ENCODE data around the gene CFAP410. TPM values are rescaled to one million over a fixed set of nuclear protein-coding genes. Genes with fewer than 3 reads are reported as not detected.

The CFAP410 gene
- total RNA-seq, 2 experiments from 2014 or later = 15.1 to 20.6 TPM

DNA sequence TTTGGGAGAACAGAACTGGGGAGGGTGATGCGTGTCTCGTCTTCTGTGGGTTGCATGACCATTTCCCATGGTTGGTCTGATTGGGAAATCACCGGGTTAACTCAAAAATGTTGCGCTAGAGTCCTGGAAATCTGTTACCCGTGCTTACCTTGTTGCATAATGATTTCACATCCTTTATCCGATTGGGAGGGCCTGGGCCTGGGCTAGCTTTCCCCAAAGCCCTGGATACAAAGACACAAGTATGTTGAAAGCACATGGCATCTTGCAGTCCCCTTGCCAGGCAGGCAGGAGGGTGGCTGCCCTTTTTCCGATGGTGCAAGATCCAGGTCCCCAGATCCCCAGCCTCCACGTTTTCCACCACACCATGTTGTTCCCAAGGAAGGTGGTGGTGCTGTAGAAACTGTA lies 14.8 kb upstream of the CFAP410 start:
- BruUV-seq (replicated peaks) = no TSS peak
- Histone ChIP-seq H3K36me3 (ENCODE audit: insufficient read depth, low read length) (no peaks in the 10 kb centered on the region), H3K9me2 (ENCODE audit: insufficient read depth, low read length) (no peaks in the 10 kb centered on the region), H3K4me3 (ENCODE audit: low read depth, low read length, poor library complexity, severe bottlenecking) (no peak overlapping the region), H2AFZ (ENCODE audit: low read length) (peak overlapping the region; percentile 71; the same call in 1 of the 2 replicates), H3K4me1 (ENCODE audit: insufficient read depth, low read length, poor library complexity, severe bottlenecking) (peaks cover 34% of the 10 kb centered on the region), H3K79me2 (ENCODE audit: insufficient read depth, low read depth, low read length) (no peaks in the 10 kb centered on the region), H3K27ac (ENCODE audit: low read depth, low read length, poor library complexity, severe bottlenecking) (peak overlapping the region; percentile 25), H3K9me3 (ENCODE audit: low read length) (no peaks in the 10 kb centered on the region), H4K20me1 (ENCODE audit: insufficient read depth, low read length) (no peaks in the 10 kb centered on the region), H3K4me2 (ENCODE audit: low read length) (peak overlapping the region; percentile 47)
- ChIA-PET POLR2A (interaction anchor here (0.5 to 0.8 kb wide), 2 partner anchors 15 to 347 kb away, joined by 3 read pairs; partner anchors contain the start of gene CFAP410), CTCF (ENCODE audit: unreplicated experiment) (interaction anchor here (0.6 kb wide), 1 partner anchor 16 kb away, joined by 3 read pairs; no protein-coding TSS in a partner anchor)
- intact Hi-C loops (cut with micrococcal nuclease; ENCODE audit: unreplicated experiment) = no loop called here
- TF ChIP-seq CTCF (conservative IDR thresholded peaks at IDR 0.05; ENCODE audit: low read length) (no peak), EZH2phosphoT487 (IDR thresholded peaks at IDR 0.05; ENCODE audit: borderline replicate concordance, low read depth, low read length) (no peak)
- no peak for DNase-seq (ENCODE audit: low spot score)

DNA sequence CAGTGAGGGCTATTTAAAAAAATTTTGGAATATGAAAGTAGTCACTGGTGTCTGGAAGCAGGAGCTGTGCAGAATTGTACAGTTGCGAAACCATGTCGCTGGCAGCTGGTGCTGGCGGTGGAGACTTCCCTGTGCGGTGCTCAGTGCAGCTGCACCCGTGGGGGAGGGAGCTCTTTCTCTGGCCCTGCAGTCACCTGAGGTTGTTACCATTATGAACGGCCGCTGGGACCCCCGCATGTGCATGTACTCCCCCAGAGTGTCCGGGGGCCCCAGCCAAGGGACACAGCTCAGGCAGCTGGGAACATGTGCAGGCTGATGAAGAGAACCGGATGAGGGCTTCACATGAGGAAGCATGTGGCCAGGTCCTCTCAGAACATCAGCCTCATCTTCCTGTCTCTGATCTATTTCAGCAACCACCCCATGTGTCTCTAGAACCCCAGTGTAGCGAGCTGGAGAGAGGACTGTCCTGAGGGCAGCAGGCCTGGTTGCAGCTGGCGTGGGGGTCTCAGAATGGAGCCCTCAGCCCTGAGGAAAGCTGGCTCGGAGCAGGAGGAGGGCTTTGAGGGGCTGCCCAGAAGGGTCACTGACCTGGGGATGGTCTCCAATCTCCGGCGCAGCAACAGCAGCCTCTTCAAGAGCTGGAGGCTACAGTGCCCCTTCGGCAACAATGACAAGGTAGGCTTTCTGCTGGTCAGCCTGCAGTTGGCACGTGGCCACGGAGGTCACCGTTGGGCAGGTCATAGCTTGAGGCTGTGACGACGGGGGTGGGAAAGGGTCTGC lies 14.2 kb upstream of the CFAP410 start, which contains the start of gene TRPM2:
Gene TRPM2 (plus strand): TSS at position 431 of the 780 bp plus-strand sequence. CDS start 80 bp downstream, at position 511.
- peak within 1 kb of the TSS; percentile 47 for H3K4me2 ChIP-seq (ENCODE audit: low read length)
- no TSS peak for BruUV-seq (replicated peaks)
- H2AFZ ChIP-seq (ENCODE audit: low read length) = peak within 1 kb of the TSS; percentile 82
- DNase-seq (ENCODE audit: low spot score) = peak; percentile 73
- no peaks in the 10 kb centered on the region for H3K79me2 ChIP-seq (ENCODE audit: insufficient read depth, low read depth, low read length)
- intact Hi-C loops (cut with micrococcal nuclease; ENCODE audit: unreplicated experiment) = no loop called here
- H3K36me3 ChIP-seq (ENCODE audit: insufficient read depth, low read length) = no peaks in the 10 kb centered on the region
- H3K4me3 ChIP-seq (ENCODE audit: low read depth, low read length, poor library complexity, severe bottlenecking) = peak within 1 kb of the TSS; percentile 0
- no peaks in the 10 kb centered on the region for H3K9me3 ChIP-seq (ENCODE audit: low read length)
- peaks cover 34% of the 10 kb centered on the region for H3K4me1 ChIP-seq (ENCODE audit: insufficient read depth, low read length, poor library complexity, severe bottlenecking)
- no peaks in the 10 kb centered on the region for H4K20me1 ChIP-seq (ENCODE audit: insufficient read depth, low read length)
- TF ChIP-seq EZH2phosphoT487 (IDR thresholded peaks at IDR 0.05; ENCODE audit: borderline replicate concordance, low read depth, low read length) (no peak), CTCF (conservative IDR thresholded peaks at IDR 0.05; ENCODE audit: low read length) (no peak)
- H3K27ac ChIP-seq (ENCODE audit: low read depth, low read length, poor library complexity, severe bottlenecking) = peak within 1 kb of the TSS; percentile 41
- CTCF ChIA-PET (ENCODE audit: unreplicated experiment) = interaction anchor here (0.6 kb wide), 1 partner anchor 16 kb away, joined by 3 read pairs; no protein-coding TSS in a partner anchor
- POLR2A ChIA-PET = interaction anchor here (0.5 to 1.1 kb wide), 5 partner anchors 9 to 347 kb away, joined by 3 to 7 read pairs (median 4); no protein-coding TSS in a partner anchor
- no peaks in the 10 kb centered on the region for H3K9me2 ChIP-seq (ENCODE audit: insufficient read depth, low read length)

Data from OCI-LY7 (cell line).